WTC11 (cell line): ENCODE data around the gene MOB3C. TPM values are rescaled to one million over a fixed set of nuclear protein-coding genes. Genes with fewer than 3 reads are reported as not detected.

Experiments
- ATAC-seq: fragments of 200-7000 bp; cut with Tn5 transposase; 2 replicates; pipeline ENCODE4 v1.10.0; 2021; ENCODE audit warnings: mild to moderate bottlenecking, moderate library complexity
- CTCF ChIA-PET: fragments of 300-600 bp; sonication (Branson Sonifier 250); formaldehyde crosslinking; loops from one replicate; lab custom pipeline; 2021; ENCODE audit warnings: antibody characterized with exemption; lab: Charles Lee
- POLR2A ChIA-PET: fragments of 350-600 bp; sonication (Branson Sonifier 250); formaldehyde crosslinking; loops from one replicate; lab custom pipeline; 2021; ENCODE audit warnings: antibody characterized with exemption; lab: Charles Lee
- DNase-seq: peaks from one replicate; pipeline ENCODE4 v3.0.0; 2021; ENCODE audit warnings: low spot score
- H3K27ac Mint-ChIP-seq: 2 replicates; pipeline ENCODE4 v1.8.0; 2021; ENCODE audit warnings: mixed read lengths
- H3K27me3 Mint-ChIP-seq: 2 replicates; pipeline ENCODE4 v1.8.0; 2021; ENCODE audit warnings: low read depth, mild to moderate bottlenecking, moderate library complexity, mixed read lengths
- H3K36me3 Mint-ChIP-seq: 2 replicates; pipeline ENCODE4 v1.8.0; 2021; ENCODE audit warnings: mixed read lengths
- H3K4me1 Mint-ChIP-seq: 2 replicates; pipeline ENCODE4 v1.8.0; 2022; ENCODE audit warnings: mixed read lengths
- H3K4me3 Mint-ChIP-seq: 2 replicates; pipeline ENCODE4 v1.8.0; 2021; ENCODE audit warnings: mild to moderate bottlenecking, moderate library complexity, mixed read lengths
- H3K9me3 Mint-ChIP-seq: 2 replicates; pipeline ENCODE4 v1.8.0; 2021; ENCODE audit warnings: mixed read lengths
- CDX4 ChIP-seq: fragments of 250-450 bp; sonication (Bioruptor Pico); IDR thresholded peaks from 2 replicates; pipeline ENCODE4 v1.9.0; 2021; ENCODE audit warnings: moderate library complexity, mild to moderate bottlenecking, inconsistent platforms, borderline replicate concordance
- NFE2L1 ChIP-seq: sonication (generic); formaldehyde crosslinking; IDR thresholded peaks from 2 replicates; pipeline ENCODE4 v1.8.1; 2023; ENCODE audit warnings: missing genetic modification reagents
- NFYB ChIP-seq: sonication (generic); formaldehyde crosslinking; conservative IDR thresholded peaks from 2 replicates; pipeline ENCODE4 v1.8.0; 2022; ENCODE audit warnings: low read depth, missing genetic modification reagents
- PRDM15 ChIP-seq: sonication (generic); formaldehyde crosslinking; IDR thresholded peaks from 2 replicates; pipeline ENCODE4 v1.8.0; 2022; ENCODE audit warnings: missing genetic modification reagents
- SMAD3 ChIP-seq: sonication (generic); formaldehyde crosslinking; IDR thresholded peaks from 2 replicates; pipeline ENCODE4 v1.8.0; 2022; ENCODE audit warnings: missing genetic modification reagents, mild to moderate bottlenecking, borderline replicate concordance
- TP53 ChIP-seq: sonication (generic); formaldehyde crosslinking; IDR thresholded peaks from 2 replicates; pipeline ENCODE4 v1.8.1; 2023; ENCODE audit warnings: mild to moderate bottlenecking, missing genetic modification reagents
- ZBTB21 ChIP-seq: sonication (generic); formaldehyde crosslinking; IDR thresholded peaks from 2 replicates; pipeline ENCODE4 v1.8.1; 2023; ENCODE audit warnings: mild to moderate bottlenecking, missing genetic modification reagents, borderline replicate concordance
- ZNF219 ChIP-seq: sonication (generic); formaldehyde crosslinking; IDR thresholded peaks from 2 replicates; pipeline ENCODE4 v1.8.0; 2023; ENCODE audit warnings: missing genetic modification reagents, mild to moderate bottlenecking, borderline replicate concordance
- ZSCAN18 ChIP-seq: fragments of 250-450 bp; sonication (Bioruptor Pico); IDR thresholded peaks from 2 replicates; pipeline ENCODE4 v2.1.2; 2022; ENCODE audit warnings: mild to moderate bottlenecking, moderate library complexity
- total RNA-seq: library from RNA; stranded (reverse); gene quantifications from 3 replicates; pipeline ENCODE4 v1.2.3, GENCODE V29; 2021
- TF ChIP-seq, protein P1 (sequence below): sonication (generic); formaldehyde crosslinking; IDR thresholded peaks from 2 replicates; pipeline ENCODE4 v1.8.1; 2023; ENCODE audit warnings: mild to moderate bottlenecking, missing genetic modification reagents, borderline replicate concordance
- TF ChIP-seq, protein P2 (sequence below): sonication (generic); formaldehyde crosslinking; IDR thresholded peaks from 2 replicates; pipeline ENCODE4 v1.8.0; 2023; ENCODE audit warnings: missing genetic modification reagents

MOB3C gene
- total RNA-seq, 1 experiment from 2014 or later, result 3.1 TPM

DNA sequence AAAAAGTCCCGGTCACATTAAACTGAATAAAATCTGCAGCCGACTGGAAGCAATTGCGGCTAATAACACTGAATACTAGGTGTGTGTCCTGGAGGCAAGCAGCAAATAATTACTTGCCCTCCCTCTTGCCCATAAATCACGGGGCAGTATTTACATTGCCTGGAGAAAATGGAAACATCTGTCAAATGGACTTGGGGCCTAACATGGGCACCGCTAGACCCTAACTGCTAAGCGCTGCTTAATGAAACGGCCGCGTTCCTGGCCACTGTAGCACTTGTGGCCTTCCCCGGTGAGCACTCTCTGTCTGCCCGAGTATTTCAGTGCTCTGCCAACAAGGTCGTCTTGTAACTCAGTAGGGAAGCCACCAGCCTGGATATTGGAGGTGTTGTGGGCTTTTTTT, 41.3 kb downstream of the MOB3C start (continued):
- TF ChIP-seq, protein P1, sequence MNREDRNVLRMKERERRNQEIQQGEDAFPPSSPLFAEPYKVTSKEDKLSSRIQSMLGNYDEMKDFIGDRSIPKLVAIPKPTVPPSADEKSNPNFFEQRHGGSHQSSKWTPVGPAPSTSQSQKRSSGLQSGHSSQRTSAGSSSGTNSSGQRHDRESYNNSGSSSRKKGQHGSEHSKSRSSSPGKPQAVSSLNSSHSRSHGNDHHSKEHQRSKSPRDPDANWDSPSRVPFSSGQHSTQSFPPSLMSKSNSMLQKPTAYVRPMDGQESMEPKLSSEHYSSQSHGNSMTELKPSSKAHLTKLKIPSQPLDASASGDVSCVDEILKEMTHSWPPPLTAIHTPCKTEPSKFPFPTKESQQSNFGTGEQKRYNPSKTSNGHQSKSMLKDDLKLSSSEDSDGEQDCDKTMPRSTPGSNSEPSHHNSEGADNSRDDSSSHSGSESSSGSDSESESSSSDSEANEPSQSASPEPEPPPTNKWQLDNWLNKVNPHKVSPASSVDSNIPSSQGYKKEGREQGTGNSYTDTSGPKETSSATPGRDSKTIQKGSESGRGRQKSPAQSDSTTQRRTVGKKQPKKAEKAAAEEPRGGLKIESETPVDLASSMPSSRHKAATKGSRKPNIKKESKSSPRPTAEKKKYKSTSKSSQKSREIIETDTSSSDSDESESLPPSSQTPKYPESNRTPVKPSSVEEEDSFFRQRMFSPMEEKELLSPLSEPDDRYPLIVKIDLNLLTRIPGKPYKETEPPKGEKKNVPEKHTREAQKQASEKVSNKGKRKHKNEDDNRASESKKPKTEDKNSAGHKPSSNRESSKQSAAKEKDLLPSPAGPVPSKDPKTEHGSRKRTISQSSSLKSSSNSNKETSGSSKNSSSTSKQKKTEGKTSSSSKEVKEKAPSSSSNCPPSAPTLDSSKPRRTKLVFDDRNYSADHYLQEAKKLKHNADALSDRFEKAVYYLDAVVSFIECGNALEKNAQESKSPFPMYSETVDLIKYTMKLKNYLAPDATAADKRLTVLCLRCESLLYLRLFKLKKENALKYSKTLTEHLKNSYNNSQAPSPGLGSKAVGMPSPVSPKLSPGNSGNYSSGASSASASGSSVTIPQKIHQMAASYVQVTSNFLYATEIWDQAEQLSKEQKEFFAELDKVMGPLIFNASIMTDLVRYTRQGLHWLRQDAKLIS, result no peak

DNA sequence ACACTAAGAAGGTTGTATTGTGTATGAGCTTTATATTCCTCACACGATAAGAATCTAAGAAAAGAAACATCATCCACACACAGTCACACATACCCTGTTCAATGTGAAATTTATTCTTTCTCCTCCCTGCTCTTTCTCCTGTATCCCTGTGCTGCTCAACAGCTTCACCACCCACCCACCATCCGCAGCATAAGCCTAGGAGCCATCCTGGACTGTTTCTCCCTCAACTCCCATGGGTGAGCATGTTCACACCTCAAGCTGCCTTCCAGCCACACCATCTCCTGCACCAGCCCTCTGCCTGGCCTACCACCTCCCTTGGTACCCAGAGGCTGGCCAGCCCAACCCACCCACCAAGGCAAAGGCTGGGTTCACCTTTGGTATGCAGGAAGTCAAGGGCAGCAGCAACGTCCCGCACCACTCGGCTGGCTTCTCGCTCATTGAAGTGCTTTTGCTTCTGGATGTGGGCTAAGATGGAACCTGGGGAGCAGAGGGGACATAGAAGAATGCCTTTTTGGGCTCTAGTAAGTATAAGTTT, 44.9 kb downstream of the MOB3C start:
- POLR2A ChIA-PET, result no interaction called here
- no peaks in the 10 kb centered on the region for H3K27me3 Mint-ChIP-seq
- TF ChIP-seq TP53 (CRISPR knock-in tag) (no peak), ZSCAN18 (CRISPR knock-in tag) (no peak), CDX4 (CRISPR knock-in tag) (no peak), NFE2L1 (no peak), ZNF219 (CRISPR knock-in tag) (no peak), NFYB (no peak), ZBTB21 (CRISPR knock-in tag) (no peak), PRDM15 (CRISPR knock-in tag) (no peak), SMAD3 (CRISPR knock-in tag) (no peak)
- TF ChIP-seq, protein P2, sequence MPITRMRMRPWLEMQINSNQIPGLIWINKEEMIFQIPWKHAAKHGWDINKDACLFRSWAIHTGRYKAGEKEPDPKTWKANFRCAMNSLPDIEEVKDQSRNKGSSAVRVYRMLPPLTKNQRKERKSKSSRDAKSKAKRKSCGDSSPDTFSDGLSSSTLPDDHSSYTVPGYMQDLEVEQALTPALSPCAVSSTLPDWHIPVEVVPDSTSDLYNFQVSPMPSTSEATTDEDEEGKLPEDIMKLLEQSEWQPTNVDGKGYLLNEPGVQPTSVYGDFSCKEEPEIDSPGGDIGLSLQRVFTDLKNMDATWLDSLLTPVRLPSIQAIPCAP (CRISPR knock-in tag), result no peak
- ATAC-seq, result no peak
- no peaks in the 10 kb centered on the region for H3K9me3 Mint-ChIP-seq
- H3K36me3 Mint-ChIP-seq, result peaks cover 3% of the 10 kb centered on the region; the same call in 1 of the 2 replicates
- H3K4me1 Mint-ChIP-seq, result peaks cover 28% of the 10 kb centered on the region
- no peak overlapping the region for H3K27ac Mint-ChIP-seq
- CTCF ChIA-PET, result interaction anchor here (1.1 kb wide), 1 partner anchor 153 kb away, joined by 3 read pairs; no protein-coding TSS in a partner anchor
- no peak for DNase-seq
- H3K4me3 Mint-ChIP-seq, result no peak overlapping the region
